Measurements from ENCODE around the gene KLRC4. TPM values are rescaled to one million over a fixed set of nuclear protein-coding genes. Genes with fewer than 3 reads are reported as not detected.

KLRC4 gene
- total RNA-seq, 2 donors from 2014 or later: not detected

- H3K4me3 ChIP-seq: no peak overlapping the region
- intact Hi-C loops (cut with DNase I): no loop called here
- H3K36me3 ChIP-seq (replicated peaks in 1 of 2; ENCODE audit: insufficient read depth in 1 of 2, low read depth in 2 of 2): no peaks in the 10 kb centered on the region
- no peak for ATAC-seq
- no peak for TF ChIP-seq POLR2A (IDR thresholded peaks at IDR 0.05)
- TF ChIP-seq CTCF (IDR thresholded peaks at IDR 0.05): no peak
- no peak for DNase-seq
- H3K27ac ChIP-seq: peak overlapping the region; percentile 90 to 98 (median 91)
- H3K9me3 ChIP-seq: no peaks in the 10 kb centered on the region
- peaks cover 32% of the 10 kb centered on the region for H3K4me1 ChIP-seq
- H3K27me3 ChIP-seq: no peaks in the 10 kb centered on the region
- 70 to 80% methylated on average over 5 of the region's 5 CpGs for WGBS, 2 donors
Observed at GRCh38 chr12:10363658-10363913, 46.0 kb downstream of the KLRC4 start.

- Histone ChIP-seq H3K27me3 (no peaks in the 10 kb centered on the region), H3K9me3 (no peaks in the 10 kb centered on the region), H3K27ac (peak overlapping the region; percentile 90 to 98 (median 91)), H3K4me1 (peaks cover 32% of the 10 kb centered on the region), H3K36me3 (replicated peaks in 1 of 2; ENCODE audit: insufficient read depth in 1 of 2, low read depth in 2 of 2) (no peaks in the 10 kb centered on the region), H3K4me3 (no peak overlapping the region)
- no peak for TF ChIP-seq POLR2A (IDR thresholded peaks at IDR 0.05)
- TF ChIP-seq CTCF (IDR thresholded peaks at IDR 0.05): no peak
- DNase-seq (no peak), ATAC-seq (no peak)
- 61 to 65% methylated on average over 9 of the region's 9 CpGs for WGBS, 2 donors
- intact Hi-C loops (cut with DNase I): no loop called here
Observed at GRCh38 chr12:10362828-10363657, 46.5 kb downstream of the KLRC4 start.

- ATAC-seq: no peak
- DNase-seq: no peak
- Histone ChIP-seq H3K36me3 (replicated peaks in 1 of 2; ENCODE audit: insufficient read depth in 1 of 2, low read depth in 2 of 2) (no peaks in the 10 kb centered on the region), H3K4me1 (peaks cover 32% of the 10 kb centered on the region), H3K27me3 (no peaks in the 10 kb centered on the region), H3K4me3 (no peak overlapping the region), H3K9me3 (no peaks in the 10 kb centered on the region), H3K27ac (peak overlapping the region in 3 of 4 donors; percentile 90 to 98 (median 91))
- TF ChIP-seq POLR2A (IDR thresholded peaks at IDR 0.05): no peak
- no peak for TF ChIP-seq CTCF (IDR thresholded peaks at IDR 0.05)
- intact Hi-C loops (cut with DNase I): no loop called here
- 51 to 71% methylated on average over 3 of the region's 3 CpGs for WGBS, 2 donors
Observed at GRCh38 chr12:10362325-10362724, 47.2 kb downstream of the KLRC4 start.

- TF ChIP-seq POLR2A (IDR thresholded peaks at IDR 0.05) (no peak), CTCF (IDR thresholded peaks at IDR 0.05) (no peak)
- peaks cover 26% of the 10 kb centered on the region for H3K4me1 ChIP-seq
- no peaks in the 10 kb centered on the region for H3K27me3 ChIP-seq
- peak overlapping the region in 3 of 4 donors; percentile 90 to 98 (median 91) for H3K27ac ChIP-seq
- intact Hi-C loops (cut with DNase I): no loop called here
- no peak for DNase-seq
- no peak overlapping the region for H3K4me3 ChIP-seq
- 31 to 37% methylated on average over 4 of the region's 4 CpGs for WGBS, 2 donors
- H3K9me3 ChIP-seq: no peaks in the 10 kb centered on the region
- no peaks in the 10 kb centered on the region for H3K36me3 ChIP-seq (replicated peaks in 1 of 2; ENCODE audit: insufficient read depth in 1 of 2, low read depth in 2 of 2)
- ATAC-seq: no peak
Observed at GRCh38 chr12:10361622-10362021, 47.9 kb downstream of the KLRC4 start.

- intact Hi-C loops (cut with DNase I): no loop called here
- peaks cover 20% of the 10 kb centered on the region for H3K4me1 ChIP-seq
- no peaks in the 10 kb centered on the region for H3K27me3 ChIP-seq
- H3K9me3 ChIP-seq: no peaks in the 10 kb centered on the region
- no peak overlapping the region for H3K4me3 ChIP-seq
- TF ChIP-seq CTCF (IDR thresholded peaks at IDR 0.05): no peak
- TF ChIP-seq POLR2A (IDR thresholded peaks at IDR 0.05): no peak
- no peaks in the 10 kb centered on the region for H3K36me3 ChIP-seq (replicated peaks in 1 of 2; ENCODE audit: insufficient read depth in 1 of 2, low read depth in 2 of 2)
- H3K27ac ChIP-seq: peak overlapping the region in 3 of 4 donors; percentile 90 to 98 (median 91)
- no peak for DNase-seq
- ATAC-seq: no peak
- WGBS, 2 donors: 90% methylated on average over 4 of the region's 4 CpGs
Observed at GRCh38 chr12:10361084-10361483, 48.5 kb downstream of the KLRC4 start.
